ENCODE data around the gene ANKRD28. TPM values are rescaled to one million over a fixed set of nuclear protein-coding genes. Genes with fewer than 3 reads are reported as not detected.

The ANKRD28 gene
- total and polyA plus RNA-seq, 9 of the 15 experiments (the other 6 are each of a cell fraction or from before 2014, with no cell fraction given): 11.7 to 66.0 (median 36.7) TPM

DNA sequence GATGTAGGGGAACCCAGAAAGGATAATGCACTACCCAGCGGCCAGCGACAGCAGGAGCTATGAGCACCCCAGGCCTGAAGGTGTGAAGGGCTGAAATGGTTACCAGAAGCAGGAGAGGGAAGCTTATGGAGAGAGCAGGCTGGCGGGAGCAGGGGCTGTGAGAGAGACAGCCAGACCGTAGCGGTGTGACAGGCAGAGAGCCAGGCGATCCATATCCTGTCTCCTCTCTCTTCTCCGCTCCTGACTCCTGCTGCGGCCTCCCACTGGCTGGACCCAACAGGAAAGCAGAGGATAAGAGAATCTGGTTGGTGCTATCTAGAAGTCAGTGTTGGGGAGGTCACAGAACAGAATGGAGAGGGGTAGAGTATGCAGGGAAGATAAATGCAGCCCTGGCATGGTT lies 146.4 kb downstream of the ANKRD28 start:
- Histone ChIP-seq H3K4me2 (ENCODE audit: insufficient read depth, low read length) (no peak overlapping the region), H3K4me3 (no peak overlapping the region), H3K9ac (ENCODE audit: insufficient read depth in 1 of 2, low read depth in 2 of 2, low read length in 2 of 2) (no peak overlapping the region; a peak in 1 of 4 replicates), H2AFZ (ENCODE audit: low read depth, low read length) (no peak overlapping the region), H3K27me3 (ENCODE audit: control insufficient read depth in 2 of 2, insufficient read depth in 2 of 2, low read length in 2 of 2) (peaks cover 35 to 41% of the 10 kb centered on the region in 2 experiments), H3K27ac (ENCODE audit: extremely low read depth, low read depth, low read length) (no peak overlapping the region), H4K20me1 (replicated peaks; ENCODE audit: control insufficient read depth, insufficient read depth, low read length) (no peaks in the 10 kb centered on the region), H3K79me2 (ENCODE audit: control insufficient read depth, insufficient read depth, low read length) (no peaks in the 10 kb centered on the region), H3K4me1 (replicated peaks in 1 of 2; ENCODE audit: control insufficient read depth in 2 of 2, insufficient read depth in 2 of 2, low read length in 2 of 2) (0 out of 5 replicates have a peak, but pooled peaks cover 0 to 2% of the 10 kb centered on the region in 2 experiments), H3K36me3 (ENCODE audit: control insufficient read depth, insufficient read depth, low read length) (no peaks in the 10 kb centered on the region), H3K9me3 (replicated peaks; ENCODE audit: control insufficient read depth, insufficient read depth, low read depth, low read length) (peaks cover 3% of the 10 kb centered on the region; the same call in 1 of the 2 replicates), H3K9me1 (ENCODE audit: control insufficient read depth, insufficient read depth, low read length) (no peaks in the 10 kb centered on the region)
- TF ChIP-seq TCF3 (CRISPR knock-in tag; IDR thresholded peaks at IDR 0.05): no peak
- TF ChIP-seq ZNF253 (CRISPR knock-in tag; conservative IDR thresholded peaks at IDR 0.05): no peak
- no peak for TF ChIP-seq ZNF354B (CRISPR knock-in tag; IDR thresholded peaks at IDR 0.05)
- no peak for TF ChIP-seq NCOR1 (IDR thresholded peaks at IDR 0.05)
- CTCF ChIA-PET (ENCODE audit: low intra/inter-chr PET ratio): no interaction called here
- POLR2A ChIA-PET: interaction anchor here (0.7 to 0.9 kb wide), 2 partner anchors 9 to 20 kb away, joined by 3 to 5 read pairs; no protein-coding TSS in a partner anchor
- intact Hi-C loops (cut with micrococcal nuclease): no loop called here
- DNase-seq (ENCODE audit: extremely low read depth in 1 of 4, low spot score in 3 of 4) (no peak), FAIRE-seq (no peak), ATAC-seq (peak; percentile 33)
- no TSS peak for BruUV-seq (replicated peaks)
- 13% methylated on average over 8 of the region's 8 CpGs for WGBS (ENCODE audit: insufficient coverage, low coverage, missing lambda C conversion rate)
- in situ Hi-C loops (cut with MboI): no loop called here

DNA sequence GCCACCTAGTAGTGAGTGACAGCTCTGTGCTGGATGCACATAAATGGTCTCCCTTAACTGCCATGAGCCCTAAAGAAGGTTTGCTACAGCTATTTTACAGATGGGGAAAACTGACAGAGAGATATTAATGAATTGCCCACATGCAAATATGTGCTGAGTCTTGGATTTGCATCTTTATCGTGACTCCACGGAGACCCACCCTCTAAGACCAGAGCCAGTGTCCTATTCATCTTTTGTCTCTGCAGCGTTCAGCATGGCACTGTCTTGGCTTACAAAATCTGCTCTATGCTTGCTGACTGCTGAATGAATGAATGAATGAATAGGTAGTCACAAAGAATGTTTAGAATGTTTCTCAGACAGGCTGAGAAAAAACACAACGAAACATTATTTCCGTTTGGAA lies 147.9 kb downstream of the ANKRD28 start:
- Histone ChIP-seq H3K9me1 (ENCODE audit: control insufficient read depth, insufficient read depth, low read length) (no peaks in the 10 kb centered on the region), H3K27ac (ENCODE audit: extremely low read depth, low read depth, low read length) (no peak overlapping the region), H4K20me1 (replicated peaks; ENCODE audit: control insufficient read depth, insufficient read depth, low read length) (no peaks in the 10 kb centered on the region), H3K79me2 (ENCODE audit: control insufficient read depth, insufficient read depth, low read length) (no peaks in the 10 kb centered on the region), H3K4me2 (ENCODE audit: insufficient read depth, low read length) (no peak overlapping the region), H3K4me3 (no peak overlapping the region), H2AFZ (ENCODE audit: low read depth, low read length) (no peak overlapping the region), H3K36me3 (ENCODE audit: control insufficient read depth, insufficient read depth, low read length) (no peaks in the 10 kb centered on the region), H3K9ac (ENCODE audit: insufficient read depth in 1 of 2, low read depth in 2 of 2, low read length in 2 of 2) (no peak overlapping the region), H3K27me3 (ENCODE audit: control insufficient read depth in 2 of 2, insufficient read depth in 2 of 2, low read length in 2 of 2) (peaks cover 35 to 46% of the 10 kb centered on the region in 2 experiments), H3K9me3 (replicated peaks; ENCODE audit: control insufficient read depth, insufficient read depth, low read depth, low read length) (no peaks in the 10 kb centered on the region), H3K4me1 (replicated peaks in 1 of 2; ENCODE audit: control insufficient read depth in 2 of 2, insufficient read depth in 2 of 2, low read length in 2 of 2) (0 out of 5 replicates have a peak, but pooled peaks cover 0 to 2% of the 10 kb centered on the region in 2 experiments)
- WGBS (ENCODE audit: insufficient coverage, low coverage, missing lambda C conversion rate): 4% methylated on average over 5 of the region's 5 CpGs
- BruUV-seq (replicated peaks): no TSS peak
- POLR2A ChIA-PET: interaction anchor here (1.3 to 1.4 kb wide), 2 partner anchors 14 to 15 kb away, joined by 3 to 5 read pairs; no protein-coding TSS in a partner anchor
- in situ Hi-C loops (cut with MboI): loop anchor here (25.0 kb wide), 1 partner anchor 887 kb away; no protein-coding TSS in a partner anchor
- intact Hi-C loops (cut with micrococcal nuclease): no loop called here
- no peak for DNase-seq (ENCODE audit: extremely low read depth in 1 of 4, low spot score in 3 of 4)
- no peak for ATAC-seq
- FAIRE-seq: no peak
- CTCF ChIA-PET (ENCODE audit: low intra/inter-chr PET ratio): interaction anchor here (0.6 kb wide), 1 partner anchor 1560 kb away, joined by 3 read pairs; no protein-coding TSS in a partner anchor
- no peak for TF ChIP-seq JUN (IDR thresholded peaks at IDR 0.05; ENCODE audit: borderline replicate concordance, low read depth, low read length)
- no peak for TF ChIP-seq JUN (CRISPR knock-in tag; IDR thresholded peaks at IDR 0.05; ENCODE audit: borderline replicate concordance)
- TF ChIP-seq, protein P1, sequence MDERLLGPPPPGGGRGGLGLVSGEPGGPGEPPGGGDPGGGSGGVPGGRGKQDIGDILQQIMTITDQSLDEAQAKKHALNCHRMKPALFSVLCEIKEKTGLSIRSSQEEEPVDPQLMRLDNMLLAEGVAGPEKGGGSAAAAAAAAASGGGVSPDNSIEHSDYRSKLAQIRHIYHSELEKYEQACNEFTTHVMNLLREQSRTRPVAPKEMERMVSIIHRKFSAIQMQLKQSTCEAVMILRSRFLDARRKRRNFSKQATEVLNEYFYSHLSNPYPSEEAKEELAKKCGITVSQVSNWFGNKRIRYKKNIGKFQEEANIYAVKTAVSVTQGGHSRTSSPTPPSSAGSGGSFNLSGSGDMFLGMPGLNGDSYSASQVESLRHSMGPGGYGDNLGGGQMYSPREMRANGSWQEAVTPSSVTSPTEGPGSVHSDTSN (CRISPR knock-in tag; IDR thresholded peaks at IDR 0.05; ENCODE audit: low read depth): 0 out of 2 replicates have a peak, but pooled peaks have one; percentile 6
- TF ChIP-seq, protein P1 (tag; conservative IDR thresholded peaks at IDR 0.05; ENCODE audit: low read depth): no peak
- no peak for TF ChIP-seq MED1 (CRISPR knock-in tag; IDR thresholded peaks at IDR 0.05; ENCODE audit: borderline replicate concordance)
- 0 out of 2 replicates have a peak, but pooled peaks have one; percentile 15 for TF ChIP-seq C11orf30 (IDR thresholded peaks at IDR 0.05; ENCODE audit: low read depth)
- TF ChIP-seq FOXM1 (IDR thresholded peaks at IDR 0.05; ENCODE audit: low read depth): no peak
- no peak for TF ChIP-seq FOXM1 (CRISPR knock-in tag; IDR thresholded peaks at IDR 0.05; ENCODE audit: low read depth)
- TF ChIP-seq ZNF316 (IDR thresholded peaks at IDR 0.05): peak; percentile 41; the same call in 1 of the 2 replicates
- TF ChIP-seq, protein P2, sequence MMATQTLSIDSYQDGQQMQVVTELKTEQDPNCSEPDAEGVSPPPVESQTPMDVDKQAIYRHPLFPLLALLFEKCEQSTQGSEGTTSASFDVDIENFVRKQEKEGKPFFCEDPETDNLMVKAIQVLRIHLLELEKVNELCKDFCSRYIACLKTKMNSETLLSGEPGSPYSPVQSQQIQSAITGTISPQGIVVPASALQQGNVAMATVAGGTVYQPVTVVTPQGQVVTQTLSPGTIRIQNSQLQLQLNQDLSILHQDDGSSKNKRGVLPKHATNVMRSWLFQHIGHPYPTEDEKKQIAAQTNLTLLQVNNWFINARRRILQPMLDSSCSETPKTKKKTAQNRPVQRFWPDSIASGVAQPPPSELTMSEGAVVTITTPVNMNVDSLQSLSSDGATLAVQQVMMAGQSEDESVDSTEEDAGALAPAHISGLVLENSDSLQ (IDR thresholded peaks at IDR 0.05): peak; percentile 53; the same call in 1 of the 2 replicates

Data from K562 (cell line).